HL-60 (cell line): Measurements from ENCODE around the gene HECW1.

Source experiments
- DNase-seq, 2 experiments: peaks; one replicate each; pipeline ENCODE4 v3.0.0-alpha.2; 2010 to 2020; ENCODE audit warnings: low read depth in 1 of 2, low spot score in 1 of 2
- H3K27ac ChIP-seq: fragments of 250-450 bp; sonication (Bioruptor Pico); replicated peaks from 2 replicates; pipeline ENCODE4 v1.5.1; 2020; ENCODE audit warnings: mild to moderate bottlenecking, moderate library complexity
- H3K27me3 ChIP-seq: fragments of 250-450 bp; sonication (Bioruptor Pico); 2 replicates; pipeline ENCODE4 v1.5.1; 2021; ENCODE audit warnings: mild to moderate bottlenecking, moderate library complexity; ENCODE audit not compliant: insufficient read depth, poor library complexity, severe bottlenecking
- H3K4me3 ChIP-seq: replicated peaks from 2 replicates; pipeline ENCODE4 v1.5.1; 2011; ENCODE audit warnings: mild to moderate bottlenecking, control low read depth, low read length; ENCODE audit not compliant: insufficient read depth
- CTCF ChIP-seq: IDR thresholded peaks from one replicate; pipeline ENCODE4 v1.5.1; 2011; ENCODE audit warnings: low read length, control low read depth, inconsistent platforms; ENCODE audit not compliant: insufficient read depth
- GABPA ChIP-seq: IDR thresholded peaks from 2 replicates; pipeline ENCODE4 v1.6.1; 2012; ENCODE audit warnings: low read depth
- POLR2AphosphoS5 ChIP-seq: IDR thresholded peaks from 2 replicates; pipeline ENCODE4 v1.6.1; 2012; ENCODE audit warnings: low read depth
- REST ChIP-seq: IDR thresholded peaks from 2 replicates; pipeline ENCODE4 v1.6.1; 2012; ENCODE audit warnings: low read depth; ENCODE audit not compliant: insufficient replicate concordance
- SPI1 ChIP-seq: IDR thresholded peaks from 2 replicates; pipeline ENCODE4 v1.6.1; 2012; ENCODE audit warnings: low read depth, mild to moderate bottlenecking, borderline replicate concordance

Gene HECW1

GRCh38 chr7:43391518-43391917 is 279.1 kb downstream of the HECW1 start:
- no peak for DNase-seq
- peaks cover 2% of the 10 kb centered on the region for H3K27me3 ChIP-seq
- no peak for TF ChIP-seq CTCF
- no peak for TF ChIP-seq GABPA
- TF ChIP-seq SPI1, result no peak
- no peak for TF ChIP-seq POLR2AphosphoS5
- no peak for TF ChIP-seq REST
- H3K27ac ChIP-seq, result no peak overlapping the region
- H3K4me3 ChIP-seq, result no peak overlapping the region

GRCh38 chr7:43392638-43393330 is 280.3 kb downstream of the HECW1 start:
- Histone ChIP-seq H3K27me3 (peaks cover 2% of the 10 kb centered on the region), H3K27ac (no peak overlapping the region), H3K4me3 (no peak overlapping the region)
- no peak for DNase-seq
- TF ChIP-seq CTCF (no peak), REST (no peak), POLR2AphosphoS5 (no peak), SPI1 (no peak), GABPA (no peak)

GRCh38 chr7:43394441-43395130 is 282.1 kb downstream of the HECW1 start:
- TF ChIP-seq REST (no peak), CTCF (no peak), SPI1 (no peak), GABPA (no peak), POLR2AphosphoS5 (no peak)
- H3K4me3 ChIP-seq, result no peak overlapping the region
- H3K27me3 ChIP-seq, result peaks cover 2% of the 10 kb centered on the region
- DNase-seq, result no peak
- H3K27ac ChIP-seq, result no peak overlapping the region
